ENCODE measurements around the gene HKDC1. TPM values are rescaled to one million over a fixed set of nuclear protein-coding genes. Genes with fewer than 3 reads are reported as not detected.

The HKDC1 gene
- polyA plus RNA-seq, 1 of the 3 experiments (the other 2 are of a cell fraction): 0.10 TPM

DNA sequence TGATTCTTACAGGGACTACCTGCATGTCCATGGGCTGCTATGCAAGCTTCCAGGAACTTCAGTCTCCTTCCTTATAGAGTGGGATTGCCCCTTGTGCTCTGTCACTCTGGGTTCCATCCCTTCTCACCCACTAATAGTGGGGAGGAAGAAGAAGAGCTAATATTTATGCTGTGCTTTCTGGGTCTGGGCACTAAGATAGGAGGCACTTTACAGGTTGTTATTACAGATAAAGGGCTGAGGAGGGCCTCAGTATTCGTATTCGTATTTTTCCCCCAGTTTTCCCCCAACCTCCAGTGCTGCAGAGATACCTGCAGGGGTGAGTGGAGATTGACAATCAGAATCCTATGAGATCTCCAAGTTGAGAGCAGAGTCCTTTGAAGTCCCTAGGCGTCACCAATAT is 72.3 kb downstream of the HKDC1 start:
- Histone ChIP-seq H3K4me2 (no peak overlapping the region), H3K9ac (no peak overlapping the region), H3F3A (replicated peaks; ENCODE audit: insufficient read depth) (no peaks in the 10 kb centered on the region), H4K20me1 (ENCODE audit: insufficient read depth) (no peaks in the 10 kb centered on the region), H3K4me1 (ENCODE audit: control insufficient read depth in 1 of 2, insufficient read depth in 2 of 2, low read depth in 1 of 2, low read length in 1 of 2) (no peaks in the 10 kb centered on the region; a peak in 1 of 4 replicates), H3K27me3 (ENCODE audit: insufficient read depth) (peaks cover 26% of the 10 kb centered on the region; the same call in 1 of the 2 replicates), H3K9me2 (no peaks in the 10 kb centered on the region), H2AFZ (ENCODE audit: low read depth) (no peak overlapping the region), H3K27ac (ENCODE audit: low read depth in 2 of 2, low read length in 1 of 2) (no peak overlapping the region), H3K4me3 (ENCODE audit: low read depth in 2 of 2, low read length in 1 of 2) (no peak overlapping the region), H3K36me3 (replicated peaks in 1 of 2; ENCODE audit: control insufficient read depth in 1 of 2, insufficient read depth in 2 of 2, low read length in 1 of 2) (no peaks in the 10 kb centered on the region), H3K79me2 (ENCODE audit: insufficient read depth) (no peaks in the 10 kb centered on the region), H3K9me3 (no peaks in the 10 kb centered on the region)
- no peak for TF ChIP-seq ELF1 (IDR thresholded peaks at IDR 0.05)
- TF ChIP-seq TCF12 (IDR thresholded peaks at IDR 0.05): no peak
- TF ChIP-seq RFX5 (IDR thresholded peaks at IDR 0.05; ENCODE audit: low read length): no peak
- TF ChIP-seq, protein P1, sequence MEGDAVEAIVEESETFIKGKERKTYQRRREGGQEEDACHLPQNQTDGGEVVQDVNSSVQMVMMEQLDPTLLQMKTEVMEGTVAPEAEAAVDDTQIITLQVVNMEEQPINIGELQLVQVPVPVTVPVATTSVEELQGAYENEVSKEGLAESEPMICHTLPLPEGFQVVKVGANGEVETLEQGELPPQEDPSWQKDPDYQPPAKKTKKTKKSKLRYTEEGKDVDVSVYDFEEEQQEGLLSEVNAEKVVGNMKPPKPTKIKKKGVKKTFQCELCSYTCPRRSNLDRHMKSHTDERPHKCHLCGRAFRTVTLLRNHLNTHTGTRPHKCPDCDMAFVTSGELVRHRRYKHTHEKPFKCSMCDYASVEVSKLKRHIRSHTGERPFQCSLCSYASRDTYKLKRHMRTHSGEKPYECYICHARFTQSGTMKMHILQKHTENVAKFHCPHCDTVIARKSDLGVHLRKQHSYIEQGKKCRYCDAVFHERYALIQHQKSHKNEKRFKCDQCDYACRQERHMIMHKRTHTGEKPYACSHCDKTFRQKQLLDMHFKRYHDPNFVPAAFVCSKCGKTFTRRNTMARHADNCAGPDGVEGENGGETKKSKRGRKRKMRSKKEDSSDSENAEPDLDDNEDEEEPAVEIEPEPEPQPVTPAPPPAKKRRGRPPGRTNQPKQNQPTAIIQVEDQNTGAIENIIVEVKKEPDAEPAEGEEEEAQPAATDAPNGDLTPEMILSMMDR (IDR thresholded peaks at IDR 0.05): no peak
- no peak for TF ChIP-seq FOXJ3 (CRISPR knock-in tag; IDR thresholded peaks at IDR 0.05)
- no peak for TF ChIP-seq MEF2A (IDR thresholded peaks at IDR 0.05; ENCODE audit: borderline replicate concordance, low read depth)
- no peak for TF ChIP-seq GABPA (IDR thresholded peaks at IDR 0.05; ENCODE audit: low read depth)
- no peak for TF ChIP-seq RCOR1 (IDR thresholded peaks at IDR 0.05; ENCODE audit: low read length)
- TF ChIP-seq EZH2phosphoT487 (IDR thresholded peaks at IDR 0.05; ENCODE audit: borderline replicate concordance, low read depth): no peak
- TF ChIP-seq YY1 (IDR thresholded peaks at IDR 0.05; ENCODE audit: low read depth): no peak
- no peak for TF ChIP-seq JUND (IDR thresholded peaks at IDR 0.05)
- TF ChIP-seq NFIC (IDR thresholded peaks at IDR 0.05; ENCODE audit: borderline replicate concordance): no peak
- TF ChIP-seq, protein P2, sequence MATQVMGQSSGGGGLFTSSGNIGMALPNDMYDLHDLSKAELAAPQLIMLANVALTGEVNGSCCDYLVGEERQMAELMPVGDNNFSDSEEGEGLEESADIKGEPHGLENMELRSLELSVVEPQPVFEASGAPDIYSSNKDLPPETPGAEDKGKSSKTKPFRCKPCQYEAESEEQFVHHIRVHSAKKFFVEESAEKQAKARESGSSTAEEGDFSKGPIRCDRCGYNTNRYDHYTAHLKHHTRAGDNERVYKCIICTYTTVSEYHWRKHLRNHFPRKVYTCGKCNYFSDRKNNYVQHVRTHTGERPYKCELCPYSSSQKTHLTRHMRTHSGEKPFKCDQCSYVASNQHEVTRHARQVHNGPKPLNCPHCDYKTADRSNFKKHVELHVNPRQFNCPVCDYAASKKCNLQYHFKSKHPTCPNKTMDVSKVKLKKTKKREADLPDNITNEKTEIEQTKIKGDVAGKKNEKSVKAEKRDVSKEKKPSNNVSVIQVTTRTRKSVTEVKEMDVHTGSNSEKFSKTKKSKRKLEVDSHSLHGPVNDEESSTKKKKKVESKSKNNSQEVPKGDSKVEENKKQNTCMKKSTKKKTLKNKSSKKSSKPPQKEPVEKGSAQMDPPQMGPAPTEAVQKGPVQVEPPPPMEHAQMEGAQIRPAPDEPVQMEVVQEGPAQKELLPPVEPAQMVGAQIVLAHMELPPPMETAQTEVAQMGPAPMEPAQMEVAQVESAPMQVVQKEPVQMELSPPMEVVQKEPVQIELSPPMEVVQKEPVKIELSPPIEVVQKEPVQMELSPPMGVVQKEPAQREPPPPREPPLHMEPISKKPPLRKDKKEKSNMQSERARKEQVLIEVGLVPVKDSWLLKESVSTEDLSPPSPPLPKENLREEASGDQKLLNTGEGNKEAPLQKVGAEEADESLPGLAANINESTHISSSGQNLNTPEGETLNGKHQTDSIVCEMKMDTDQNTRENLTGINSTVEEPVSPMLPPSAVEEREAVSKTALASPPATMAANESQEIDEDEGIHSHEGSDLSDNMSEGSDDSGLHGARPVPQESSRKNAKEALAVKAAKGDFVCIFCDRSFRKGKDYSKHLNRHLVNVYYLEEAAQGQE (IDR thresholded peaks at IDR 0.05; ENCODE audit: low read depth, low read length): no peak
- no peak for TF ChIP-seq EP300 (IDR thresholded peaks at IDR 0.05; ENCODE audit: borderline replicate concordance in 1 of 2, low read depth in 1 of 2, low read length in 1 of 2)
- no peak for DNase-seq
- ChIA-PET CTCF (interaction anchor here (1.4 kb wide), 1 partner anchor 55 kb away, joined by 5 read pairs; no protein-coding TSS in a partner anchor), POLR2A (no interaction called here)
- 33% methylated on average over 3 of the region's 3 CpGs for WGBS (ENCODE audit: low lambda C conversion rate)

Measured in SK-N-SH (cell line).